Measurements from ENCODE around the gene ARRB1. TPM values are rescaled to one million over a fixed set of nuclear protein-coding genes. Genes with fewer than 3 reads are reported as not detected.

ARRB1 gene
- total RNA-seq, 1 donor from 2014 or later: 1.0 TPM

GRCh38 chr11:75260396-75261170 is 90.9 kb downstream of the ARRB1 start:
- H2AFZ ChIP-seq (replicated peaks): no peak overlapping the region
- no peaks in the 10 kb centered on the region for H3K9me3 Mint-ChIP-seq
- no peak for DNase-seq (ENCODE audit: low spot score)
- H3K27ac Mint-ChIP-seq: no peak overlapping the region
- H3F3A ChIP-seq (ENCODE audit: low read depth): no peaks in the 10 kb centered on the region
- TF ChIP-seq EZH2 (IDR thresholded peaks at IDR 0.05): no peak
- TF ChIP-seq EZH2phosphoT487 (IDR thresholded peaks at IDR 0.05): no peak
- TF ChIP-seq, protein P1, sequence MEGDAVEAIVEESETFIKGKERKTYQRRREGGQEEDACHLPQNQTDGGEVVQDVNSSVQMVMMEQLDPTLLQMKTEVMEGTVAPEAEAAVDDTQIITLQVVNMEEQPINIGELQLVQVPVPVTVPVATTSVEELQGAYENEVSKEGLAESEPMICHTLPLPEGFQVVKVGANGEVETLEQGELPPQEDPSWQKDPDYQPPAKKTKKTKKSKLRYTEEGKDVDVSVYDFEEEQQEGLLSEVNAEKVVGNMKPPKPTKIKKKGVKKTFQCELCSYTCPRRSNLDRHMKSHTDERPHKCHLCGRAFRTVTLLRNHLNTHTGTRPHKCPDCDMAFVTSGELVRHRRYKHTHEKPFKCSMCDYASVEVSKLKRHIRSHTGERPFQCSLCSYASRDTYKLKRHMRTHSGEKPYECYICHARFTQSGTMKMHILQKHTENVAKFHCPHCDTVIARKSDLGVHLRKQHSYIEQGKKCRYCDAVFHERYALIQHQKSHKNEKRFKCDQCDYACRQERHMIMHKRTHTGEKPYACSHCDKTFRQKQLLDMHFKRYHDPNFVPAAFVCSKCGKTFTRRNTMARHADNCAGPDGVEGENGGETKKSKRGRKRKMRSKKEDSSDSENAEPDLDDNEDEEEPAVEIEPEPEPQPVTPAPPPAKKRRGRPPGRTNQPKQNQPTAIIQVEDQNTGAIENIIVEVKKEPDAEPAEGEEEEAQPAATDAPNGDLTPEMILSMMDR (IDR thresholded peaks at IDR 0.05): no peak
- no peaks in the 10 kb centered on the region for H3K36me3 ChIP-seq
- H3K27me3 ChIP-seq: no peaks in the 10 kb centered on the region
- H3K36me3 Mint-ChIP-seq: no peaks in the 10 kb centered on the region
- H3K27ac ChIP-seq: no peak overlapping the region
- H3K9ac ChIP-seq: no peak overlapping the region
- no peaks in the 10 kb centered on the region for H3K4me1 Mint-ChIP-seq
- H4K20me1 ChIP-seq (ENCODE audit: low read depth): no peaks in the 10 kb centered on the region
- no peak overlapping the region for H3K4me3 ChIP-seq
- H3K79me2 ChIP-seq (ENCODE audit: low read depth): no peaks in the 10 kb centered on the region
- H3K4me2 ChIP-seq: no peak overlapping the region
- H3K4me1 ChIP-seq: no peaks in the 10 kb centered on the region
- no peak overlapping the region for H3K4me3 Mint-ChIP-seq
- H3K27me3 Mint-ChIP-seq (ENCODE audit: insufficient read depth, low read depth): no peaks in the 10 kb centered on the region
- no peaks in the 10 kb centered on the region for H3K9me3 ChIP-seq (ENCODE audit: low read depth)

DNA sequence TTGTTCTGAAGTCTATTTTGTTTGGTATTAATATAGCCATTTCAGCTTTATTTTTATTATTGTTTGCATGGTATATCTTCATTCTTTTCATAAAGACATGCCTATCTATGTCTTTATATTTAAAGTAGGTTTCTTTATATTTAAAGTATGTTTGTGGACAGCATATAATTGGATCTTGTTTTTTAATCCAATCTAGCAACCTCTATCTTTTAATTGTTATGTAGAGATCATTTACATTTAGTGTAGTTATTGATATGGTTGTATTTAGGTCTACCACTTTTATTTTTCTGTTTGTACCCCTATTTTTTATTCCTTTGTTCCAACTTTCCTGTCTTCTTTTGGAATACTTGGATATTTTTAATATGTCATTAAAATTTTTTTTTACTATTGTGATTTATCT is 97.1 kb downstream of the ARRB1 start:
- Histone ChIP-seq H2AFZ (replicated peaks) (no peak overlapping the region), H3K4me3 (no peak overlapping the region), H3K9ac (no peak overlapping the region), H3K36me3 (no peaks in the 10 kb centered on the region), H3K4me2 (no peak overlapping the region), H3K4me1 (no peaks in the 10 kb centered on the region), H3K79me2 (ENCODE audit: low read depth) (no peaks in the 10 kb centered on the region), H4K20me1 (ENCODE audit: low read depth) (no peaks in the 10 kb centered on the region), H3K9me3 (ENCODE audit: low read depth) (no peaks in the 10 kb centered on the region), H3K27ac (no peak overlapping the region), H3F3A (ENCODE audit: low read depth) (no peaks in the 10 kb centered on the region), H3K27me3 (no peaks in the 10 kb centered on the region)
- TF ChIP-seq EZH2 (IDR thresholded peaks at IDR 0.05) (no peak), EZH2phosphoT487 (IDR thresholded peaks at IDR 0.05) (no peak)
- TF ChIP-seq, protein P1 (IDR thresholded peaks at IDR 0.05): no peak
- DNase-seq (ENCODE audit: low spot score): no peak
- no peak overlapping the region for H3K27ac Mint-ChIP-seq
- no peaks in the 10 kb centered on the region for H3K4me1 Mint-ChIP-seq
- no peak overlapping the region for H3K4me3 Mint-ChIP-seq
- no peaks in the 10 kb centered on the region for H3K36me3 Mint-ChIP-seq
- H3K27me3 Mint-ChIP-seq (ENCODE audit: insufficient read depth, low read depth): peaks cover 2% of the 10 kb centered on the region
- H3K9me3 Mint-ChIP-seq: peaks cover 5% of the 10 kb centered on the region

DNA sequence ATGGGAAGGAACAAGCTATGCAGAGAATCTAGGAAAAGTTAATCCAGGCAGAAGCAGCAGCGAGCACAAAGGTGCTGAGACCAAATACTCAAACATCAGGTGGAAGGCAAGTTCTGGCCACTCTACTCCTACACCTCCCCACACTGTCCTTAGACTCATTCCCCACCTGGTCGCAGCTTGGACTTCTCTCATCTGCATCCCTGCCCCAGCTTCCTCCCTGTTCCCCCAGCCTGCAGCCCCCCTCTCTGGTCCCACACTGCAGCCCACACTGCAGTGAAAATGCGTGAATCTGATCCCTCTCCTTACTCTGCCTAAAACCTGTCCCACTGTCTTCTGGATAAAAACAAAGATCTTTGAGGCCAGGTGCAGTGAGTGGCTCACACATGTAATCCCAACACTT is 101.8 kb downstream of the ARRB1 start:
- H2AFZ ChIP-seq (replicated peaks): no peak overlapping the region
- Mint-ChIP-seq H3K4me1 (no peaks in the 10 kb centered on the region), H3K4me3 (no peak overlapping the region), H3K9me3 (peaks cover 5% of the 10 kb centered on the region), H3K36me3 (no peaks in the 10 kb centered on the region), H3K27me3 (ENCODE audit: insufficient read depth, low read depth) (peaks cover 11% of the 10 kb centered on the region), H3K27ac (no peak overlapping the region)
- no peak overlapping the region for H3K4me2 ChIP-seq
- H3K4me3 ChIP-seq: no peak overlapping the region
- no peaks in the 10 kb centered on the region for H3K36me3 ChIP-seq
- H3K79me2 ChIP-seq (ENCODE audit: low read depth): no peaks in the 10 kb centered on the region
- no peaks in the 10 kb centered on the region for H4K20me1 ChIP-seq (ENCODE audit: low read depth)
- H3K9me3 ChIP-seq (ENCODE audit: low read depth): no peaks in the 10 kb centered on the region
- H3F3A ChIP-seq (ENCODE audit: low read depth): no peaks in the 10 kb centered on the region
- no peak overlapping the region for H3K27ac ChIP-seq
- H3K27me3 ChIP-seq: peaks cover 7% of the 10 kb centered on the region
- TF ChIP-seq EZH2phosphoT487 (IDR thresholded peaks at IDR 0.05) (no peak), EZH2 (IDR thresholded peaks at IDR 0.05) (no peak)
- TF ChIP-seq, protein P1 (IDR thresholded peaks at IDR 0.05): no peak
- no peaks in the 10 kb centered on the region for H3K4me1 ChIP-seq
- no peak for DNase-seq (ENCODE audit: low spot score)
- H3K9ac ChIP-seq: no peak overlapping the region

Data from neural progenitor cell (in vitro differentiated cells).